H1 (cell line): ENCODE measurements around the gene MAP4K1. TPM values are rescaled to one million over a fixed set of nuclear protein-coding genes. Genes with fewer than 3 reads are reported as not detected.

ENCODE experiments used
- BACH1 ChIP-seq: IDR thresholded peaks from 2 replicates; pipeline ENCODE4 v1.6.1; 2012; ENCODE audit warnings: low read length, improper control_type of control experiment
- BRCA1 ChIP-seq: IDR thresholded peaks from 2 replicates; pipeline ENCODE4 v1.6.1; 2012; ENCODE audit warnings: low read depth, low read length, improper control_type of control experiment
- HDAC2 ChIP-seq, 2 experiments: fragments of 300-600 bp in 1 of 2; sonication (generic) in 1 of 2; IDR thresholded peaks; 2 replicates each; pipeline ENCODE4 v1.6.1; 2011 to 2012; ENCODE audit warnings: low read depth in 2 of 2, low read length in 2 of 2, mild to moderate bottlenecking in 2 of 2, moderate library complexity in 2 of 2, borderline replicate concordance in 1 of 2, inconsistent platforms in 1 of 2
- POLR2AphosphoS5 ChIP-seq: IDR thresholded peaks from 2 replicates; pipeline ENCODE4 v1.6.1; 2011; ENCODE audit warnings: low read depth, low read length
- TBP ChIP-seq: IDR thresholded peaks from 2 replicates; pipeline ENCODE4 v1.6.1; 2011; ENCODE audit warnings: low read depth, low read length, improper control_type of control experiment
- TCF12 ChIP-seq: IDR thresholded peaks from 2 replicates; pipeline ENCODE4 v1.6.1; 2011; ENCODE audit warnings: low read depth, mild to moderate bottlenecking, low read length
- YY1 ChIP-seq: IDR thresholded peaks from 2 replicates; pipeline ENCODE4 v1.6.1; 2011; ENCODE audit warnings: low read depth, mild to moderate bottlenecking, low read length
- polyA plus RNA-seq, 7 experiments: library from polyadenylated mRNA; depleted of rRNA in 3 of 7; stranded (reverse) in 5 of 7; unstranded in 2 of 7; fragments of >200 nt in 5 of 7; fragments of 200-250 nt in 2 of 7; gene quantifications; 1 replicate in 5 of 7; 2 replicates in 1 of 7; 4 replicates in 1 of 7; pipeline versions ENCODE4 v1.2.1 to v1.2.3, GENCODE V29; 2011 to 2013; ENCODE audit warnings: missing spikeins in 2 of 7, mixed read lengths in 2 of 7
- total RNA-seq: library from RNA; stranded (reverse); fragmentation: NEBNext Ultra II Directional; extraction: Animal tissue kit (Norgen Biotek cat#: 25700); gene quantifications from 2 replicates; pipeline ENCODE4 v1.2.1, GENCODE V29; 2021
- TF ChIP-seq, protein P1 (sequence below): fragments of 300-600 bp; sonication (generic); IDR thresholded peaks from 2 replicates; pipeline ENCODE4 v1.7.1; 2012; ENCODE audit warnings: low read length, moderate library complexity, mild to moderate bottlenecking, inconsistent platforms; ENCODE audit not compliant: insufficient replicate concordance
- TF ChIP-seq, protein P2 (sequence below), 3 experiments: IDR thresholded peaks; 1 replicate in 2 of 3; 2 replicates in 1 of 3; pipeline versions ENCODE4 v1.5.1 to v1.6.1; 2011; ENCODE audit warnings: low read length in 3 of 3, mild to moderate bottlenecking in 3 of 3, inconsistent platforms in 2 of 3, low read depth in 1 of 3, moderate library complexity in 1 of 3; ENCODE audit not compliant: insufficient read depth in 1 of 3; ENCODE audit errors: control extremely low read depth in 1 of 3

MAP4K1 gene
- total and polyA plus RNA-seq, 2 of the 8 experiments (the other 6 are each of a cell fraction or from before 2014, with no cell fraction given) = 9.0 to 10.4 TPM

DNA sequence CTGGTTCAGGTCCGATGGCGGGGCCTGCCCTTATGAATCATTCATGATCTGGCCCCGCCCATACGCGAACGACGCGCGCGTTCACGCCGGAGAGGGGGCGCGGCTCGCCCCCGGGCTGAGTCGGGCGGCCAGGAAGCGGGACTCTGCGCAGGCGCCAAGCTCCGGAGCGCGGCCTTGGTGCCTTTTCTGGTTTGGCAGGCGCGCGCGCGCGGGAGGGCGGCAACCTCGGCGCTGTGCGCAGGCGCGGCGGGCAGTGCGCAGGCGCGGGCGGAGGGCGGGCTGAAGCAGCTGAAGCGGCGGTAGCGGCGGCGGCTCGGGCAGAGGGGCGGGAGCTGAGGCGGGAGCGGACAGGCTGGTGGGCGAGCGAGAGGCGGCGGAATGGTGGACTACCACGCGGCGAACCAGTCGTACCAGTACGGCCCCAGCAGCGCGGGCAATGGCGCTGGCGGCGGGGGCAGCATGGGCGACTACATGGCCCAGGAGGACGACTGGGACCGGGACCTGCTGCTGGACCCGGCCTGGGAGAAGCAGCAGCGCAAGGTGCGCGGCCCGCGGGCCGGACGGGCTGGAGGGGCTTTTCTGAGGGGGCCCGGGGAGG is 29.7 kb upstream of the MAP4K1 start, which contains the start of gene ACTN4 (continued):
- TF ChIP-seq, protein P1, sequence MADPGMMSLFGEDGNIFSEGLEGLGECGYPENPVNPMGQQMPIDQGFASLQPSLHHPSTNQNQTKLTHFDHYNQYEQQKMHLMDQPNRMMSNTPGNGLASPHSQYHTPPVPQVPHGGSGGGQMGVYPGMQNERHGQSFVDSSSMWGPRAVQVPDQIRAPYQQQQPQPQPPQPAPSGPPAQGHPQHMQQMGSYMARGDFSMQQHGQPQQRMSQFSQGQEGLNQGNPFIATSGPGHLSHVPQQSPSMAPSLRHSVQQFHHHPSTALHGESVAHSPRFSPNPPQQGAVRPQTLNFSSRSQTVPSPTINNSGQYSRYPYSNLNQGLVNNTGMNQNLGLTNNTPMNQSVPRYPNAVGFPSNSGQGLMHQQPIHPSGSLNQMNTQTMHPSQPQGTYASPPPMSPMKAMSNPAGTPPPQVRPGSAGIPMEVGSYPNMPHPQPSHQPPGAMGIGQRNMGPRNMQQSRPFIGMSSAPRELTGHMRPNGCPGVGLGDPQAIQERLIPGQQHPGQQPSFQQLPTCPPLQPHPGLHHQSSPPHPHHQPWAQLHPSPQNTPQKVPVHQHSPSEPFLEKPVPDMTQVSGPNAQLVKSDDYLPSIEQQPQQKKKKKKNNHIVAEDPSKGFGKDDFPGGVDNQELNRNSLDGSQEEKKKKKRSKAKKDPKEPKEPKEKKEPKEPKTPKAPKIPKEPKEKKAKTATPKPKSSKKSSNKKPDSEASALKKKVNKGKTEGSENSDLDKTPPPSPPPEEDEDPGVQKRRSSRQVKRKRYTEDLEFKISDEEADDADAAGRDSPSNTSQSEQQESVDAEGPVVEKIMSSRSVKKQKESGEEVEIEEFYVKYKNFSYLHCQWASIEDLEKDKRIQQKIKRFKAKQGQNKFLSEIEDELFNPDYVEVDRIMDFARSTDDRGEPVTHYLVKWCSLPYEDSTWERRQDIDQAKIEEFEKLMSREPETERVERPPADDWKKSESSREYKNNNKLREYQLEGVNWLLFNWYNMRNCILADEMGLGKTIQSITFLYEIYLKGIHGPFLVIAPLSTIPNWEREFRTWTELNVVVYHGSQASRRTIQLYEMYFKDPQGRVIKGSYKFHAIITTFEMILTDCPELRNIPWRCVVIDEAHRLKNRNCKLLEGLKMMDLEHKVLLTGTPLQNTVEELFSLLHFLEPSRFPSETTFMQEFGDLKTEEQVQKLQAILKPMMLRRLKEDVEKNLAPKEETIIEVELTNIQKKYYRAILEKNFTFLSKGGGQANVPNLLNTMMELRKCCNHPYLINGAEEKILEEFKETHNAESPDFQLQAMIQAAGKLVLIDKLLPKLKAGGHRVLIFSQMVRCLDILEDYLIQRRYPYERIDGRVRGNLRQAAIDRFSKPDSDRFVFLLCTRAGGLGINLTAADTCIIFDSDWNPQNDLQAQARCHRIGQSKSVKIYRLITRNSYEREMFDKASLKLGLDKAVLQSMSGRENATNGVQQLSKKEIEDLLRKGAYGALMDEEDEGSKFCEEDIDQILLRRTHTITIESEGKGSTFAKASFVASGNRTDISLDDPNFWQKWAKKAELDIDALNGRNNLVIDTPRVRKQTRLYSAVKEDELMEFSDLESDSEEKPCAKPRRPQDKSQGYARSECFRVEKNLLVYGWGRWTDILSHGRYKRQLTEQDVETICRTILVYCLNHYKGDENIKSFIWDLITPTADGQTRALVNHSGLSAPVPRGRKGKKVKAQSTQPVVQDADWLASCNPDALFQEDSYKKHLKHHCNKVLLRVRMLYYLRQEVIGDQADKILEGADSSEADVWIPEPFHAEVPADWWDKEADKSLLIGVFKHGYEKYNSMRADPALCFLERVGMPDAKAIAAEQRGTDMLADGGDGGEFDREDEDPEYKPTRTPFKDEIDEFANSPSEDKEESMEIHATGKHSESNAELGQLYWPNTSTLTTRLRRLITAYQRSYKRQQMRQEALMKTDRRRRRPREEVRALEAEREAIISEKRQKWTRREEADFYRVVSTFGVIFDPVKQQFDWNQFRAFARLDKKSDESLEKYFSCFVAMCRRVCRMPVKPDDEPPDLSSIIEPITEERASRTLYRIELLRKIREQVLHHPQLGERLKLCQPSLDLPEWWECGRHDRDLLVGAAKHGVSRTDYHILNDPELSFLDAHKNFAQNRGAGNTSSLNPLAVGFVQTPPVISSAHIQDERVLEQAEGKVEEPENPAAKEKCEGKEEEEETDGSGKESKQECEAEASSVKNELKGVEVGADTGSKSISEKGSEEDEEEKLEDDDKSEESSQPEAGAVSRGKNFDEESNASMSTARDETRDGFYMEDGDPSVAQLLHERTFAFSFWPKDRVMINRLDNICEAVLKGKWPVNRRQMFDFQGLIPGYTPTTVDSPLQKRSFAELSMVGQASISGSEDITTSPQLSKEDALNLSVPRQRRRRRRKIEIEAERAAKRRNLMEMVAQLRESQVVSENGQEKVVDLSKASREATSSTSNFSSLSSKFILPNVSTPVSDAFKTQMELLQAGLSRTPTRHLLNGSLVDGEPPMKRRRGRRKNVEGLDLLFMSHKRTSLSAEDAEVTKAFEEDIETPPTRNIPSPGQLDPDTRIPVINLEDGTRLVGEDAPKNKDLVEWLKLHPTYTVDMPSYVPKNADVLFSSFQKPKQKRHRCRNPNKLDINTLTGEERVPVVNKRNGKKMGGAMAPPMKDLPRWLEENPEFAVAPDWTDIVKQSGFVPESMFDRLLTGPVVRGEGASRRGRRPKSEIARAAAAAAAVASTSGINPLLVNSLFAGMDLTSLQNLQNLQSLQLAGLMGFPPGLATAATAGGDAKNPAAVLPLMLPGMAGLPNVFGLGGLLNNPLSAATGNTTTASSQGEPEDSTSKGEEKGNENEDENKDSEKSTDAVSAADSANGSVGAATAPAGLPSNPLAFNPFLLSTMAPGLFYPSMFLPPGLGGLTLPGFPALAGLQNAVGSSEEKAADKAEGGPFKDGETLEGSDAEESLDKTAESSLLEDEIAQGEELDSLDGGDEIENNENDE = no peak
- TF ChIP-seq BACH1 (no peak), TCF12 (no peak), BRCA1 (no peak), HDAC2 (IDR thresholded peaks at IDR 0.05; ENCODE audit: borderline replicate concordance in 1 of 2, low read depth in 2 of 2, low read length in 2 of 2) (no peak; a peak in 1 of 4 replicates), YY1 (peak; percentile 71; the same call in 1 of the 2 replicates), TBP (peak; percentile 90), POLR2AphosphoS5 (peak; percentile 90)
- TF ChIP-seq, protein P2, sequence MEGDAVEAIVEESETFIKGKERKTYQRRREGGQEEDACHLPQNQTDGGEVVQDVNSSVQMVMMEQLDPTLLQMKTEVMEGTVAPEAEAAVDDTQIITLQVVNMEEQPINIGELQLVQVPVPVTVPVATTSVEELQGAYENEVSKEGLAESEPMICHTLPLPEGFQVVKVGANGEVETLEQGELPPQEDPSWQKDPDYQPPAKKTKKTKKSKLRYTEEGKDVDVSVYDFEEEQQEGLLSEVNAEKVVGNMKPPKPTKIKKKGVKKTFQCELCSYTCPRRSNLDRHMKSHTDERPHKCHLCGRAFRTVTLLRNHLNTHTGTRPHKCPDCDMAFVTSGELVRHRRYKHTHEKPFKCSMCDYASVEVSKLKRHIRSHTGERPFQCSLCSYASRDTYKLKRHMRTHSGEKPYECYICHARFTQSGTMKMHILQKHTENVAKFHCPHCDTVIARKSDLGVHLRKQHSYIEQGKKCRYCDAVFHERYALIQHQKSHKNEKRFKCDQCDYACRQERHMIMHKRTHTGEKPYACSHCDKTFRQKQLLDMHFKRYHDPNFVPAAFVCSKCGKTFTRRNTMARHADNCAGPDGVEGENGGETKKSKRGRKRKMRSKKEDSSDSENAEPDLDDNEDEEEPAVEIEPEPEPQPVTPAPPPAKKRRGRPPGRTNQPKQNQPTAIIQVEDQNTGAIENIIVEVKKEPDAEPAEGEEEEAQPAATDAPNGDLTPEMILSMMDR (IDR thresholded peaks at IDR 0.05; ENCODE audit: control extremely low read depth in 1 of 3, insufficient read depth in 1 of 3, low read depth in 1 of 3, low read length in 3 of 3) = no peak
